GDM1 (cell line): Measurements from ENCODE around the gene KCNH8.

Source experiments
- DNase-seq: peaks from one replicate; lab custom pipeline; 2025; lab: John Stamatoyannopoulos, UW

KCNH8 gene

GRCh38 chr3:19487386-19487785 lies 339.1 kb downstream of the KCNH8 start:
- DNase-seq = no peak

GRCh38 chr3:19488939-19489338 lies 340.6 kb downstream of the KCNH8 start:
- DNase-seq = no peak

DNA sequence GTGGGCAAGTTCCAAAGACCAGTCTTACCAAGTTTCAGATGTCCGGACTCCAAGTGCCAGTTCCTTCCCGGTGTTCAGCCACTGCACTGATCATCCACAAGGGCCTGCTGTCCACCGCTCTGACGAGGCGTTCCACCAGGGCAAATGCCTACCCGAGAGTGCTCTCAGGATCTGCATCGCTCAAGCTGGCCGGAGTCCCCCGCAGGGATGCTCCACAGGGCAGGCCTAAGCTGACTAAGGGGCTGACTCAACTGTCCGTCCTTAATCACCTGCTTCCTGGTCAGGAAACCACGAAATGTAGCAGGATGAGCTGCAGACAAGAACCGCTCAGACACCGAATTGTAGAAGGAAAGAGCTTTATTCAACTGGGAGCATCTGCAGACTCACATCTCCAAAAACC lies 341.6 kb downstream of the KCNH8 start:
- DNase-seq = no peak

GRCh38 chr3:19506171-19506570 lies 357.9 kb downstream of the KCNH8 start:
- no peak for DNase-seq

DNA sequence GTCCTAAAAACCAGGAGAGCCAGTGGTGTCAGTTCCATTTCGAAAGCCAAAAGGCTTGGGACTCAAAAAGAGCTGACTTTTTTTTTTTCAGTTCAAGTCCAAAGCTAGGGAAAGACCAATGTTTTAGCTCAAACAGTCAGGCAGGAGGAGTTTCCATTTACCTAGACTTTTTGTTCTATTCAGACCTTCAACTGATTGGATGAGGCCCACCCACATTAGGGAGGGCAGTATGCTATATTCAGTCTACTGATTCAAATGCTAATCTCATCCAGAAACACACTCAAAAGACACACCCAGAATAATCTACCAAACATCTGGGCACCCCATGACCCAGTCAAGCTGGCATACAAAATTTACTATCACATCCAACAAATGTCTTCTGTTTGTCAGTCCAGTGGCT lies 374.0 kb downstream of the KCNH8 start:
- DNase-seq = no peak

DNA sequence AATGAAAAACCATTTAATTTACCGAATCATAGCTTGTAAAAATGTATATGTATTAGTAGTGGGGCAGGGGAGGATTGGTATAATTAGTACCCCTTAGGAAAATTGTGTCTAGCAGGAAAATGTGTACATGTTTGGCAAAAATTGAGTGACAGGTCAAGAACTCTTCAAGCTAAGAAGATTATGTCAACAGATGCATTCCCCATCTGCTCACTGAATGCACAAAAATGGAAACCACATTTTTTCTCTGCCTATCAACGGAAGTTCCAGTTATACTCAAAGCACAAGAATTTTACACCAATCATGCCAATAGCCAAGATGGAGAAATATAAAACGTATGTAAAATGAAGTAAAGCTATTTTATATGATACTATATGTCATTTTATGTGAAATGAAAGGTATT lies 377.8 kb downstream of the KCNH8 start:
- DNase-seq = no peak

DNA sequence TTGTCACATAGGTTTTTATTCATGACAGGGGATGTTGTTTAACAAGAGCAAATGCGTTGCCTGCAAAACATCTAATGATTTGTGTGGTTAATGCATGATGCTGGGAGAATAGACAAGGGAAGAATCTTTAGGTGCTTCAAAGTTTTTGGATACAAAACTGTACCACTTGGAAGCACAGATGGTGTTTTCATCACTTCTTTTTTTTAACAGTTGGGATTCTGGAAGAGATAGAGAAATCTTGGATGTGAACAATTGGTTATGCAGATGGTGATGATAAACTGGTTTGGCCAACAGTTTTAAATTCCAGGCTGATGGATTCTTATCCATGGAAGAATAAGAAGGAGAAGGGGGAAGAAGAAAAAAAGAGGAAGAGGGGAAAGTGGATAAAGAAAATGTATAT lies 379.4 kb downstream of the KCNH8 start:
- DNase-seq = no peak

GRCh38 chr3:19531426-19531825 lies 383.1 kb downstream of the KCNH8 start:
- DNase-seq = no peak

GRCh38 chr3:19539518-19540392 lies 391.4 kb downstream of the KCNH8 start:
- no peak for DNase-seq

GRCh38 chr3:19540464-19540863 lies 392.2 kb downstream of the KCNH8 start:
- no peak for DNase-seq

GRCh38 chr3:19541284-19541683 lies 393.0 kb downstream of the KCNH8 start:
- DNase-seq = no peak

- DNase-seq = no peak
Measured at GRCh38 chr3:19543212-19543841, 395.0 kb downstream of the KCNH8 start.

- DNase-seq = no peak
Measured at GRCh38 chr3:19547665-19548464, 399.6 kb downstream of the KCNH8 start.

DNA sequence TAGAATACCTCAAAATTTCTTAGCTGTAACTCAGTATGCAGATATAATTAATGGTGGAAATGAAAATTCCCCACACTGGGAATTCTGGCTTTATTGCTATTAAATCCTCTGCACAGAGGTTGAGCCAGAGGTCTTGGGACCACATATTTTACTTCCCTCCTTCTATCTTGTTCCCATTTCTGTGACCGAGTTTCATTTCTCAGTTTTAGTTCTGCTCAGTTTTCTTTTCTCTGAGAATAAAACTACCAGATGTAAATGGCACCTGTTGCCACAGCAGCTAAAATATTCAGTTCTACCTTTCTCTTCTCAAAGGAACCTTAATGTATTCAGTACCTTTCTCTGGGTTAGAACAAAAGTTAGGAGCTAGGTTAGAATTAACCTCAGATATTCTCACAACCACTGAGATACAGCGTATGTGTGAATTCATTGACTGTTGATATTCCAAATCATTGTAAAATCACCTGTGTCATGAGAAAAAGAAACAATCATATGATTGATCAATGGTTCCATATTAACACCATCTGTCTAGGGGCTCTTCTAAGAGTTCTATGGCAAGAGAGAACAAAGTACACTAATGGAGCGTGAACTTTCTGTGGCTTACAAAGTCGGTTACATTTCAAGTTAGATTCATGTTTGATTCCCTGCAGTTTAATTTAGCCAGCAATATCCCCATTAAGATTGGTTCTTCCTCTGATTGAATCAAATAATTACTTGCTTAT lies 411.6 kb downstream of the KCNH8 start:
- no peak for DNase-seq

- no peak for DNase-seq
Measured at GRCh38 chr3:19573644-19574043, 425.3 kb downstream of the KCNH8 start.

- DNase-seq = no peak
Measured at GRCh38 chr3:19574268-19574667, 426.0 kb downstream of the KCNH8 start.

- no peak for DNase-seq
Measured at GRCh38 chr3:19576343-19576742, 428.0 kb downstream of the KCNH8 start.
